DMS 273 treated with DMSO at 0.1 percent for 48 hours (cell line): ENCODE measurements around the gene FOXA1.

Experiments
- DNase-seq: peaks from one replicate; lab custom pipeline; 2025; lab: John Stamatoyannopoulos, UW

The FOXA1 gene

GRCh38 chr14:37602605-37603453, 7.8 kb upstream of the FOXA1 start:
- DNase-seq: no peak

DNA sequence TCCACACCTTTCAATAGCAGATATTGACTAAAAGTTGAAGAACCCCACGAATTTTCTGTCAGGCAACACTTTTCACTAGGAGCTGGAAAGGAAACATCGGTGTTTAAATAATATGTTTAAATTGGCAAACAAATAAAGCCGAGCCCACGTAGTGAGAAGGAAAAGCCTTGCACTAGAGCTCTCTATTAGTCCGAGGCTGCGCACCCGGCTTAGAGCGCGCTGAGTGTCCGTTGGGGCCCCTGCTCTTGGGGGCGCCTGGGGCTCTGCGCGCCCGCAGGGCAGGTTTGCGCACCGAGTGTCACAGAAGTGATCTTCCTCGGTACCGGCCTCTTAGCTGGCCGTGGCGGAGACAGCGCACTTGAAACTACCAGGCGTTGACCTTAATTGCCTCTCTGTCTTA, 6.8 kb upstream of the FOXA1 start:
- DNase-seq: no peak

GRCh38 chr14:37600880-37601741, 6.1 kb upstream of the FOXA1 start:
- DNase-seq: no peak

DNA sequence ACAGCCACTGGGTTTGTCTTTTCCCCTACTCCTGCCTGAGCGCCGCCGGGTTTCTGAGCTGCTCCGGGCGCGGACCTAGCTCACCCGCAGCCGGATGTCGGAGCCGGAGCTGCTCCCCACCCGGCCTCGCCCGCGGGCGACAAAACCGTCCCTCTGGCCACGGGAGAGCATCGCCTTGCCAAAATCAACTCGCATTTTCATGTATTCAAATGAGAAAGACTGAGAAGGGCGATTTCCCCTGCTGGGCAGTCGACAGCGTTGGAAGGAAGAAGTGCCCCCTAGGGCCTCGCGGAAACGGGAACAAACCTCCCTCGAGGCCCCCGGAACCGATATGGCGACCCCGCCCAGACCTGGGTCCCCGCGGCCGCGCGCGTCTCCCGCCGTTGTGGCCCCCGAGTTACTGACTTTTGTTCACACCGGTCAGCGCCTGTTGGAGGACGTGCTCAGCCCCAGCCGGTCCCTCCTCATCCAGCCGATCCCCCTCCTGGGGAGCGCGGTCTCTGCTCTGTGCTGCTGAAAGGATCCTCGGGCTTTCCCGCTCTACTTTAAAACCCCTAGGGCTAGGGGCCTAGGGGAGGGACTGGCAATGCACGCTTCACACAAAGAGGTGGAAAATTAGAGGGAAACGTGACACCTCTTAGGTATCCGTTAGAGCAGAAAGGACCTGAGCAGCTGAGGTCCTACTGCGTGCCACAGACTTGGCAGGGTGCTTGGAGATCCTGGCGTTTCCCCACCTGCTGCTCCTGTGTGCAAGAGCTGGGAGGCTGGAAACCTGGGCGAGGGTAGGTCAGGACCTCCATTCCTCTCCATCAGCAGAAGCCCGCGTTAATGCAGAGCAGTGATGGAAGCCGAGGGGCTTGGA, 4.7 kb upstream of the FOXA1 start:
- no peak for DNase-seq

- no peak for DNase-seq
Measured at GRCh38 chr14:37598747-37599506, 3.9 kb upstream of the FOXA1 start.

- no peak for DNase-seq
Measured at GRCh38 chr14:37597914-37598746, 3.1 kb upstream of the FOXA1 start.

GRCh38 chr14:37597538-37597913, 2.5 kb upstream of the FOXA1 start:
- DNase-seq: no peak

DNA sequence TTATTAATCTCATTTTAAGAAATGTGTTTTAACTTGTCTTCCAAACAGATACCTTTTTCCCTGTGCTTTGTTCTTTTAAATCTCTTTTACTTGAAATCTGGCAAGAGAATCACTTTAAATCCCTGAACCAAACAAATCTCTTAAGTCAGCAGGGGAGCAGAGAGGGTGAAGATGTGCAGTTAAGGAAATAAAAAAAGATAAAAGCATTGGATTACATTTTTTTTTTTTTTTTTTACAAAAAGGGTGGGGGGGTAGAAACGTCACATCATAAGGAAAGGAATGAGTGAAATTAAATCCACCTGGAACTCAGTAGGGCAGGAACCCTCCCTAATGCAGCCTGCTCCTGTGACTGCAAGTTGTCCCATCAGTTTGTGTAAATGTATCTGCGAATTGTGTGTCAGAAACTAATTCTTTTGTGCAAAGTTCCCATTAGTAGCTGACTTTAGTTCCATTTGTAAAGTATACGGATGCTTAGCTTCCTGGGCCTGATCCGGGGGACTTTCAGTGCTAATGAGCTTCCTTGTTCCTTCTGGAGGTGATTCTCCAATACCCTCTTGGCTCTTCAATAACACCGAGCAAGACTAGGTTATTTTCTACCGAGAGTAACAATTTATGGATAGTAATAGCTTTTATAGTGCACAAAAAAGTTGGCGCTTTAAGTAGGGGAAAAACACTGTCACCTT, 1.9 kb upstream of the FOXA1 start:
- DNase-seq: no peak

GRCh38 chr14:37595809-37596621, 966 bp upstream of the FOXA1 start:
- peak; percentile 71 for DNase-seq

DNA sequence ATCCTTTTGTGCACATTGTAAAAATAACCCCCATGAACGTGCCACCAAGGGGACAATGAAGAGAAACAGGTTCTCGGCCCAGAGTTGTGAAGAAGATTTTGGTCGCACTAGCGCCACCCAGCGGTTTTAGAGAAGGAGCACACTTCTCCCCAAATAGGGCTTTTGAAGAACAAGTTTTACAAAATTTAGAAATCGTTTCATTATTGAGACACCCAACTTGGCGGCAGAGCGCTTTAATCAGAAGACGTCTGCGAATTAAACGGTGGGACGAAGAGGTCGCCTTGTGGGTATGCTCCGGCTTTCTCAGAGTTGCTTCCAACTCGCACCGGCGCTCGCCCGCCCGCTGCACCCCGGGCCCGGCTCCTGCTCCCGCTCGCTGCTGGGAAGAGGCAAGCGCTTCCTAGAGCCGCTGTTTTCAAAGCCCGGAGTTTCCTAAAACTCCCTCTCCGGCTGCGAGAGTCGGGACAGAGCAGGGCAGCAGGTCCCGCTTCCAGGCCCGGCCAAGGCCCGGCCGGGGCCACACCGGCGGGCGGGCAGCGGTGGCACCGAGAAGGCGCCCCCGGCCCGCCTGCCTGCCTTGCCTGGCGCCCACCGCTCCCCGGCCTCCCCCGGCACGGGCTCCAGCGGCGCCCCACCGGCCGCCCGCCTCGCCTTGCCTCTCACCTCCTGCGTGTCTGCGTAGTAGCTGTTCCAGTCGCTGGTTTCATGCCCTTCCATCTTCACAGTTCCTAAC, 645 bp downstream of the FOXA1 start:
- peak; percentile 58 for DNase-seq

GRCh38 chr14:37593511-37594237, 1.4 kb downstream of the FOXA1 start:
- no peak for DNase-seq

DNA sequence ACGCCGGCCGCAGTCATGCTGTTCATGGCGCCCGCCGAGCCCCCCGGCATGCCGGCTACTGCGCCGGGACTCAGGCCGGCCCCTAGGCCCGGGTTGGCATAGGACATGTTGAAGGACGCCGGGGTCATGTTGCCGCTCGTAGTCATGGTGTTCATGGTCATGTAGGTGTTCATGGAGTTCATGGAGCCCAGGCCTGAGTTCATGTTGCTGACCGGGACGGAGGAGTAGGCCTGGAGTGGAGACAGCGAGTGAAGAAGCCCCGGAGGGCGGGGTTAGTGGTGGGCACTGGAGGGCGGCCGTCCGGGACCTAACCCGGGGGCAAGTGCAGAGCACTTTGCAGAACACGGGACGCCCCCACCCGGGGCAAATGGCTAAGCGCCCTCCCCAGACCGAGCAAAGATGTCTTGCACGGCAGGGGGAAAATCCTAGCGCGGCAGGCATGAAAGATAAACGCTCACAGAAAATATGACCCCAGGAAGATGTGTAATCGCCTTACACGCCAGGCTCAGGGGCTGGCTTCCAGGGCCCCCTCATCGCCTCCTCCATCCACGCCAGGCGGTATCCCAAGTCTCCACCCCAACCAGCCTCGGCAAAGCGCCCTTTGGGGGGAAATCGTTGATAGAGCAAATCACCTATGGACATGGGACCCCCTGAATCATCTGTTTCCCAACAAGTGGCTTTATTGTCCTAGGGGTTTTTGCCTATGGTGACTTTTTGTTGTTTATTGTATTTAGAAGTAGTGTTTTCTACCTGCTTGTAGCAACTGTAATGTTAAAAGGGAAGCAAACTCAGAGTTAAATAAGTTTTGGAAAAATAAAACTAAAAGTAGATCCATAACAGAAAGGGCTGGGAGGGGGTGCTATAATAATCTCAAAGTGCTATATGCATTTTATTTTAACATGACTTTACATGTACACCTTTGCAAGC, 2.3 kb downstream of the FOXA1 start:
- DNase-seq: no peak

GRCh38 chr14:37591941-37592481, 3.0 kb downstream of the FOXA1 start:
- DNase-seq: no peak

DNA sequence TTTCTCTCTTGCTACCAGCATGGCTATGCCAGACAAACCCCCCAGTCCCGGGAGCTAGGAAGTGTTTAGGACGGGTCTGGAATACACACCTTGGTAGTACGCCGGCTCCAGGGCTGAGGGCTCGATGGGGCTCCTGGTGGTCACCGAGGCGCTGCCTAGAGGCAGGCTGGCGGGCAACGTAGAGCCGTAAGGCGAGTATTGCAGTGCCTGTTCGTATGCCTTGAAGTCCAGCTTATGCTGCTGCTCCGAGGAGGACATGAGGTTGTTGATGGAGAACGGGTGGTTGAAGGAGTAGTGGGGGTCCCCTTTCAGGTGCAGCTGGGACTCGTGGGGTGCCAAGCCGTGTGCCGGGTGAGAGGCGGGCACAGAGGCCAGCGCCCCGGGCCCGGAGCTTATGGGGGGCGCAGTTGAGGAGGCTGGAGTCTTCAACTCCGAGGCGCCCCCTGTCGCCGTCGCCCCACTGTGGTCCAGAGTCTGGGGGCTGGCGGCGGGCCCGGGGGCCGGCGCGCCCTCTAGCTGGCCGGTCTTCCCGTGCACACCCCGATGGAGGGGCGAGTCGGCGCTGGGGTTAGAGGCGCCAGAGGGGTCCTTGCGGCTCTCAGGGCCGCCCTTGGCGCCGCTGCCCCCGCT, 3.6 kb downstream of the FOXA1 start:
- DNase-seq: no peak

DNA sequence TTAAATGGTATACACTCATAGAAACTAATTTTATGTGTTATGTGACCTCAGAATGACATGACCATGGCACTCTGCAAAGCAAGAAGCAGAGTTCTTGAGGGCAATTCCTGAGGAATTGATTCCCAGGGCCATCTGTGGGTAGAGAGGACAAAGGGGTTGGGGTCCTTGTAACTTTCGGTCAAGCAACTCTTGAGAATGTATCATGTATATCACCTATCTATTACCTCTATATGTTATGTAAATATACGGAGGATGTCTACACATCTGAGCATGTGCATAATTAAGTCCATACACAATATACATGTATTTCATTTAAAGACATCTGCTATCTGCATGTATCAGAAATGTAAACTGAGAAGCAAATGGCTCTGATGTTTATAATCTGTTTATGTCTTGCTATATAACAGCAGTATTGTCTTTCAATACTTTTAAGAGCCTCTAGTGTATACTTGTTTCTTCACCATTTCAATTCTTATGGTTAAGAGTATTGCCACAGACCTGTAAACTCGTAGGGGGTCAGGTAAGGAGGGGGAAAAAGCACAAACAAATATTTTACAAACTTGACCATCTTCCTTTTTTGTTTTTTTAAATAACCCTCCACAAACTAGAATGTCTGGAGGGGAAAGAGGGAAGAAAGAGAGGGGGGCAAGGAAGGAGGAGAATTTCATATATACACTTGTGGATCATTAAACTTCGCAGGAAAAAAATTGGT, 4.5 kb downstream of the FOXA1 start:
- DNase-seq: no peak
